Thyroid gland (tissue), 4 donors: ENCODE data around the gene VAT1L. TPM values are rescaled to one million over a fixed set of nuclear protein-coding genes. Genes with fewer than 3 reads are reported as not detected.

Source experiments
- DNase-seq, 2 donors: peaks; one replicate each; pipeline ENCODE4 v3.0.0-alpha.2; 2019
- H3K27ac ChIP-seq, 3 donors: fragments of 200-600 bp; sonication (generic); 1 replicate in 2 of 3; 2 replicates in 1 of 3; pipeline ENCODE4 v1.5.1; 2016 to 2019; ENCODE audit warnings: mild to moderate bottlenecking in 1 of 3, moderate library complexity in 1 of 3
- H3K27me3 ChIP-seq: fragments of 200-600 bp; sonication (generic); one replicate; pipeline ENCODE4 v1.5.1; 2019
- H3K36me3 ChIP-seq, 2 donors: fragments of 200-600 bp; sonication (generic); one replicate each; pipeline ENCODE4 v1.5.1; 2016 to 2019
- H3K4me1 ChIP-seq, 2 donors: fragments of 200-600 bp; sonication (generic); one replicate each; pipeline ENCODE4 v1.5.1; 2017 to 2019
- H3K4me3 ChIP-seq, 3 donors: fragments of 200-600 bp; sonication (generic); replicated peaks in 1 of 3; 1 replicate in 2 of 3; 2 replicates in 1 of 3; pipeline ENCODE4 v1.5.1; 2016; ENCODE audit warnings: mild to moderate bottlenecking in 1 of 3
- H3K9me3 ChIP-seq: fragments of 200-600 bp; sonication (generic); one replicate; pipeline ENCODE4 v1.5.1; 2017
- CTCF ChIP-seq, 6 experiments: fragments of 200-600 bp in 3 of 6; fragments of 450-650 bp in 3 of 6; sonication (generic) in 3 of 6; IDR thresholded peaks; one replicate each; pipeline ENCODE4 v1.5.1; 2016 to 2019; ENCODE audit warnings: antibody characterized with exemption in 6 of 6, mild to moderate bottlenecking in 2 of 6, inconsistent platforms in 1 of 6, moderate library complexity in 1 of 6
- POLR2A ChIP-seq, 2 donors: fragments of 450-650 bp; IDR thresholded peaks; one replicate each; pipeline ENCODE4 v1.6.1; 2017; ENCODE audit warnings: antibody characterized with exemption in 2 of 2, mild to moderate bottlenecking in 2 of 2, moderate library complexity in 1 of 2
- WGBS, 2 donors: methylation state at CpG; one replicate each; pipeline ENCODE4 v1.1.5; 2017; 5-methylcytosine and 5-hydroxymethylcytosine counted together
- intact Hi-C: fragments of 100-400 bp; cut with DNase I; formaldehyde crosslinking; loops from one replicate; pipeline ENCODE4 v1.15.1; 2023
- total RNA-seq, 4 donors: library from RNA; depleted of rRNA; stranded (reverse); fragments of >200 nt; gene quantifications; one replicate each; pipeline ENCODE4 v1.2.3, GENCODE V29; 2016

VAT1L gene
- total RNA-seq, 4 donors from 2014 or later = 1.9 to 29.7 (median 9.2) TPM

GRCh38 chr16:77937473-77938149 lies 149.2 kb downstream of the VAT1L start:
- H3K27me3 ChIP-seq = no peaks in the 10 kb centered on the region
- no peaks in the 10 kb centered on the region for H3K36me3 ChIP-seq
- WGBS, 2 donors = 19 to 20% methylated on average over 7 of the region's 7 CpGs
- H3K4me3 ChIP-seq = no peak overlapping the region
- TF ChIP-seq POLR2A (IDR thresholded peaks at IDR 0.05) (peak in 1 of 2 donors; percentile 23), CTCF (IDR thresholded peaks at IDR 0.05) (no peak)
- no peaks in the 10 kb centered on the region for H3K9me3 ChIP-seq
- H3K4me1 ChIP-seq = peaks cover 31 to 33% of the 10 kb centered on the region in 2 donors
- intact Hi-C loops = no loop called here
- H3K27ac ChIP-seq = peak overlapping the region; percentile 78 to 99 (median 93)
- peak; percentile 71 to 77 for DNase-seq

GRCh38 chr16:77938913-77939312 lies 150.5 kb downstream of the VAT1L start:
- peak in 2 of 6 experiments; percentile 11 to 13 for TF ChIP-seq CTCF (IDR thresholded peaks at IDR 0.05)
- TF ChIP-seq POLR2A (IDR thresholded peaks at IDR 0.05) = peak in 1 of 2 donors; percentile 63
- Histone ChIP-seq H3K27ac (peak overlapping the region; percentile 78 to 99 (median 93)), H3K9me3 (no peaks in the 10 kb centered on the region), H3K4me3 (no peak overlapping the region), H3K4me1 (peaks cover 31 to 33% of the 10 kb centered on the region in 2 donors), H3K36me3 (no peaks in the 10 kb centered on the region), H3K27me3 (no peaks in the 10 kb centered on the region)
- 17 to 34% methylated on average over 5 of the region's 5 CpGs for WGBS, 2 donors
- peak; percentile 50 to 64 for DNase-seq
- intact Hi-C loops = no loop called here

- intact Hi-C loops = no loop called here
- TF ChIP-seq POLR2A (IDR thresholded peaks at IDR 0.05) (no peak), CTCF (IDR thresholded peaks at IDR 0.05) (no peak)
Measured at GRCh38 chr16:77939968-77940367, 151.6 kb downstream of the VAT1L start.

GRCh38 chr16:77943801-77944200 lies 155.4 kb downstream of the VAT1L start:
- H3K36me3 ChIP-seq = no peaks in the 10 kb centered on the region
- peak; percentile 24 to 33 for DNase-seq
- intact Hi-C loops = no loop called here
- WGBS, 2 donors = 45 to 54% methylated on average over 5 of the region's 5 CpGs
- no peak for TF ChIP-seq CTCF (IDR thresholded peaks at IDR 0.05)
- no peak for TF ChIP-seq POLR2A (IDR thresholded peaks at IDR 0.05)
- H3K27ac ChIP-seq = no peak overlapping the region
- no peaks in the 10 kb centered on the region for H3K27me3 ChIP-seq
- H3K9me3 ChIP-seq = no peaks in the 10 kb centered on the region
- no peak overlapping the region for H3K4me3 ChIP-seq
- peaks cover 14 to 20% of the 10 kb centered on the region in 2 donors for H3K4me1 ChIP-seq

More at GRCh38 chr16:77939968-77940367, 151.6 kb downstream of the VAT1L start:
- no peak overlapping the region for H3K4me3 ChIP-seq
- H3K27ac ChIP-seq = peak overlapping the region in 2 of 3 donors; percentile 78 to 99
- WGBS, 2 donors = 25 to 50% methylated on average over 1 of the region's 1 CpG
- DNase-seq = no peak
- no peaks in the 10 kb centered on the region for H3K36me3 ChIP-seq
- H3K9me3 ChIP-seq = no peaks in the 10 kb centered on the region
- H3K4me1 ChIP-seq = peaks cover 31 to 33% of the 10 kb centered on the region in 2 donors
- H3K27me3 ChIP-seq = no peaks in the 10 kb centered on the region

GRCh38 chr16:77944631-77945030 lies 156.3 kb downstream of the VAT1L start:
- TF ChIP-seq CTCF (IDR thresholded peaks at IDR 0.05) = no peak
- TF ChIP-seq POLR2A (IDR thresholded peaks at IDR 0.05) = no peak
- Histone ChIP-seq H3K27me3 (no peaks in the 10 kb centered on the region), H3K27ac (no peak overlapping the region), H3K9me3 (no peaks in the 10 kb centered on the region), H3K36me3 (no peaks in the 10 kb centered on the region), H3K4me3 (no peak overlapping the region), H3K4me1 (peaks cover 5 to 11% of the 10 kb centered on the region in 2 donors)
- DNase-seq = no peak
- intact Hi-C loops = no loop called here
- 91% methylated on average over 2 of the region's 2 CpGs for WGBS, 2 donors
